Measurements from ENCODE around the gene DIAPH2. TPM values are rescaled to one million over a fixed set of nuclear protein-coding genes. Genes with fewer than 3 reads are reported as not detected.
A peak's percentile ranks its signal among the peaks of the same experiment; 100 is the strongest.
"Not testable (repeated sequence)": the region's sequence is repeated elsewhere in the genome, so short reads cannot be mapped to it uniquely, and the experiment has no call there.

The DIAPH2 gene
- total RNA-seq, 1 donor, result 42.3 TPM

- DNase-seq (ENCODE audit: low read depth), result no peak
- TF ChIP-seq CTCF (IDR thresholded peaks at IDR 0.05; ENCODE audit: insufficient read depth, low read length), result no peak
- H3K4me3 ChIP-seq (ENCODE audit: low read depth, low read length), result no peak overlapping the region
Observed at GRCh38 chrX:96729868-96730643, 45.4 kb downstream of the DIAPH2 start.

- not testable (repeated sequence) for DNase-seq (ENCODE audit: low read depth); H3K4me3 ChIP-seq (ENCODE audit: low read depth, low read length)
Observed at GRCh38 chrX:96731000-96731399, 46.4 kb downstream of the DIAPH2 start.

- no peak overlapping the region for H3K4me3 ChIP-seq (ENCODE audit: low read depth, low read length)
- DNase-seq (ENCODE audit: low read depth), result no peak
- TF ChIP-seq CTCF (IDR thresholded peaks at IDR 0.05; ENCODE audit: insufficient read depth, low read length), result no peak
Observed at GRCh38 chrX:96743367-96744073, 58.9 kb downstream of the DIAPH2 start.

- DNase-seq (ENCODE audit: low read depth), result no peak
- no peak for TF ChIP-seq CTCF (IDR thresholded peaks at IDR 0.05; ENCODE audit: insufficient read depth, low read length)
- H3K4me3 ChIP-seq (ENCODE audit: low read depth, low read length), result no peak overlapping the region
Observed at GRCh38 chrX:96752781-96753180, 68.1 kb downstream of the DIAPH2 start.

- H3K4me3 ChIP-seq (ENCODE audit: low read depth, low read length), result no peak overlapping the region
- TF ChIP-seq CTCF (IDR thresholded peaks at IDR 0.05; ENCODE audit: insufficient read depth, low read length), result no peak
- DNase-seq (ENCODE audit: low read depth), result no peak
Observed at GRCh38 chrX:96753230-96753629, 68.6 kb downstream of the DIAPH2 start.

- H3K4me3 ChIP-seq (ENCODE audit: low read depth, low read length), result no peak overlapping the region
- DNase-seq (ENCODE audit: low read depth), result peak; percentile 52
- TF ChIP-seq CTCF (IDR thresholded peaks at IDR 0.05; ENCODE audit: insufficient read depth, low read length), result no peak
Observed at GRCh38 chrX:96756491-96756890, 71.8 kb downstream of the DIAPH2 start.

GRCh38 chrX:96761566-96761965, 76.9 kb downstream of the DIAPH2 start:
- DNase-seq (ENCODE audit: low read depth), result no peak
- no peak for TF ChIP-seq CTCF (IDR thresholded peaks at IDR 0.05; ENCODE audit: insufficient read depth, low read length)
- no peak overlapping the region for H3K4me3 ChIP-seq (ENCODE audit: low read depth, low read length)
